Measurements from ENCODE around the gene PITPNM3.

DNA sequence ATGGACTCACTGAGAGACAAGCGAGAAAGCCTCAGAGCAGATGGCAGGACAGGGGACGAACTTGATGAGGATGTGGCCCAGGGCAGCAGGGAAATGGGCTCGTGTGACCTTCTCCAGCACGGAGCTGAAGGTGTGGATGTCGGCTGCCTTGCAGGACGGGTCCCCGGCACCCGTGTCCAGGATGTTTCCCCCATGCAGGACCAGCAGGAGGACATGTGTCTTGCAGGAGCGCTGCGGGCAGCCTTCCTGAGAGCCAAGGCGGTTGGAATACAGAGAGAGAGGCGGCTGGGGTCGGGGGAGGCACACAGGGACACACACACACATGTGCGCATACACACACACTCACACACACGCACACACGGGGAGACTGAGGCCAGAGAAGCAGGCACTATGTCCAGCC is 72.8 kb downstream of the PITPNM3 start:
- TF ChIP-seq CTCF (IDR thresholded peaks at IDR 0.05) (no peak), POLR2A (IDR thresholded peaks at IDR 0.05) (no peak)
